ENCODE results near the gene PPARA. TPM values are rescaled to one million over a fixed set of nuclear protein-coding genes. Genes with fewer than 3 reads are reported as not detected.

PPARA gene
- total and polyA plus RNA-seq, 7 donors: 11.0 to 55.8 (median 37.3) TPM

DNA sequence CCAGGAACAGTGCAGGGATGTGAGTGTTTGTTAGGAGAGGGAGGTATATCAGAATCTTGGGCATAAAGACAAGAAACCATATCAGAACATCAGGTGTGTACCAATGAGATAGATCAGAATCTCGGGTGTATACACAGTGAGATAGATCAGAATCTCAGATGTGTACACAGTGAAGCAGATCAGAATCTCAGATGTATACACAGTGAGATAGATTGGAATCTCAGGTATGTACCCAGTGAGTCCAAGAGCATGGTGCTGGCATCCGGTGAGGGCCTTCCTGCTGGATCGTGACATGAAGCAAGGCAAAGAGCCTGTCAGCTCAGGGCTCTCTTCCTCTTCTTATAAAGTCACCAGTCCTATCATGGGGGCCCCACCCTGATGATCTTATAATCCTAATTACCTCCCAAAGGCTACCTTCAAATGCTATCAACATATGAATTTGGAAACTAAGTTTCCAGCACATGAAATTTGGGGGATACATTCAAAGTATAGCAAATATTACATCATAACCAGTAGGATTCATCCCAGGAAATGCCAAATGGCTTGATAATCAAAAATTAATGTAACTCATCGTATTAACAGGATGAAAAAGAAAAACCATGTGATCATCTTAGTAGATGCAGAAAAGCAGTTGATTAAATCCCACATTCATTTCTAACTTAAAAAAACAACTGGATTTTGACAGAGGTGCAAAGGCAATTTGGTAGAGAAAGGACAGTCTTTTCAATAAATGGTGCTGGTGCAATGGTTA lies 28.6 kb downstream of the PPARA start:
- Histone ChIP-seq H3K27ac (no peak overlapping the region), H3K9me3 (peaks cover 7% of the 10 kb centered on the region), H3K27me3 (ENCODE audit: insufficient read depth in 3 of 3, low read length in 2 of 3) (no peaks in the 10 kb centered on the region), H3K36me3 (ENCODE audit: insufficient read depth in 1 of 2, low read depth in 1 of 2) (peaks cover 9 to 39% of the 10 kb centered on the region in 2 donors), H3K4me1 (no peaks in the 10 kb centered on the region), H3K4me3 (no peak overlapping the region)
- intact Hi-C loops (cut with DNase I): no loop called here
- ATAC-seq: no peak
- DNase-seq: no peak
- TF ChIP-seq, protein P1, sequence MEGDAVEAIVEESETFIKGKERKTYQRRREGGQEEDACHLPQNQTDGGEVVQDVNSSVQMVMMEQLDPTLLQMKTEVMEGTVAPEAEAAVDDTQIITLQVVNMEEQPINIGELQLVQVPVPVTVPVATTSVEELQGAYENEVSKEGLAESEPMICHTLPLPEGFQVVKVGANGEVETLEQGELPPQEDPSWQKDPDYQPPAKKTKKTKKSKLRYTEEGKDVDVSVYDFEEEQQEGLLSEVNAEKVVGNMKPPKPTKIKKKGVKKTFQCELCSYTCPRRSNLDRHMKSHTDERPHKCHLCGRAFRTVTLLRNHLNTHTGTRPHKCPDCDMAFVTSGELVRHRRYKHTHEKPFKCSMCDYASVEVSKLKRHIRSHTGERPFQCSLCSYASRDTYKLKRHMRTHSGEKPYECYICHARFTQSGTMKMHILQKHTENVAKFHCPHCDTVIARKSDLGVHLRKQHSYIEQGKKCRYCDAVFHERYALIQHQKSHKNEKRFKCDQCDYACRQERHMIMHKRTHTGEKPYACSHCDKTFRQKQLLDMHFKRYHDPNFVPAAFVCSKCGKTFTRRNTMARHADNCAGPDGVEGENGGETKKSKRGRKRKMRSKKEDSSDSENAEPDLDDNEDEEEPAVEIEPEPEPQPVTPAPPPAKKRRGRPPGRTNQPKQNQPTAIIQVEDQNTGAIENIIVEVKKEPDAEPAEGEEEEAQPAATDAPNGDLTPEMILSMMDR (IDR thresholded peaks at IDR 0.05): no peak
- 78 to 94% (median 81%) methylated on average over 4 of the region's 4 CpGs for WGBS, 3 donors

DNA sequence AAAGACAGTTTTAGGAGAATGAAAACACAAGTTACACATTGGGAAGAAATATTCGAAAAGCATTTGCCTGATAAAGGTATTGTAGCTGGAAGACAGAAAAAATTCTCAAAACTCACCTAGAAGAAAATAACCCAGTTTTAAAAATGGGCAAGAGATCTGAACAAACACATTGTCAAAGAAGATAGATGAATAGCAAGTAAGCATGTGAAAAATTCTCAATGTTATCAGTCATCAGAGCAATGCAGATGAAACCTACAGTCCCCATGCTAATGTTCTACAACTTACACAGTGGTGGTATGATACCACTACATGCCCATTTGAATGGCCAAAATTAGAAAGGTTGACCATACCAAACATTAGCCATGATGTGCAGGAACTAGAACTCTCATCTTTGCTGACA lies 29.4 kb downstream of the PPARA start:
- Histone ChIP-seq H3K4me3 (no peak overlapping the region), H3K4me1 (no peaks in the 10 kb centered on the region), H3K27ac (no peak overlapping the region), H3K9me3 (peaks cover 7% of the 10 kb centered on the region), H3K36me3 (ENCODE audit: insufficient read depth in 1 of 2, low read depth in 1 of 2) (peaks cover 11 to 44% of the 10 kb centered on the region in 2 donors), H3K27me3 (ENCODE audit: insufficient read depth in 3 of 3, low read length in 2 of 3) (no peaks in the 10 kb centered on the region)
- DNase-seq (no peak), ATAC-seq (no peak)
- TF ChIP-seq, protein P1 (IDR thresholded peaks at IDR 0.05): no peak
- intact Hi-C loops (cut with DNase I): no loop called here
- 98 to 100% (median 98%) methylated on average over 1 of the region's 1 CpG for WGBS, 3 donors

DNA sequence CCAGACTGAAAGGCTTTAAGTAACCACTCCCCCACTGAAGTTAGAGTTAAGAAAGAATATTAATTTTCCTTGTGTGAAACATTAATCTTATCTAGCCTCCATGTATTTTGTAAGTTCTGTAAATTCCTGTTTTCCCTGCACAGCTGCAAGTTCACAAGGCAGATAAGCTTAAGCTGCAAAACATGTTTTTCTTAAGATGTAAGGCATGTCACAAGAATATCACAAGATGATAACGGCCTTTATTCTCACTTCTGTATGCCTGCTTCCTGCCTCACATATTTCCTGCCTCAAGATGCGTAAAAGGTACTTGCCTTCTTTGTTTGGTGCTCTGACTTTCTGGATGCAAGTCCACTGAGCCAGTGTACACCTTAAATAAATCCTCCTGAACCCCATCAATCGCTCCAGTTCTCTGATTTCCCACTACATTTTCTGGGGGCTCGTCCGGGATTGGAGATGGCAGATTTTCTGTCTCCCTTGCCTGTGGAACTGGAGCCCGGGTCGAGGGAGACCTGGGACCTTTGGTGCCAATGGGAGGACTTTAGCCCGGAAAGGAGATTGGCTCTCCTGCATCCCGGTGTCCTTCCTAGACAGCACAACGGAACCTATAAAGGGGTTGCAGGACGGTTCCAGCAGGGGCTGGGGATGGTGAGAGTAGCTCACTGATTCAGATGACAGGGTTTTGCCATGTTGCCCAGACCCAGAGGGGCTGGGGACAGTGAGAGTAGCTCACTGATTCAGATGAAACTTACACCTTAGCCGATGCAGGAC lies 30.2 kb downstream of the PPARA start:
- TF ChIP-seq, protein P1 (IDR thresholded peaks at IDR 0.05): no peak
- intact Hi-C loops (cut with DNase I): no loop called here
- 96 to 98% (median 98%) methylated on average over 12 of the region's 12 CpGs for WGBS, 3 donors

DNA sequence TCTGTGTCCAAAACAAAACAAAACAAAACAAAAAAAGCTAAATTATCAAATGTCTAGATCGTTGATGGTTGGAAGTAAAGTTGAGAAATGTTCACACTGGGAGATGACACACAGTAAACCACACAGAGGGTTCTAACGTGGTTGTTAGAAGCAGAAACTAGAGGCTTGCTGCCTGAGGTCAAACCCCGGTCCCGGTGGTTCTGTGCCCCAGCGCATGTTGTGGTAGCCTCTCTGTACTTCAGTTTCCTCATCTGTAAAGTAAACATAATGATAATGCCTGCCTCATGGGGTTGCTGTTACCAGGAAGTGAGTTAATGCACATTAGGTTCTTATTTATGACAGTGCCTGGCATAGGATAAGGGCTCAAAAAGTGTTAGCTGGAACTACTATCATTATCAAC lies 33.4 kb downstream of the PPARA start:
- no peak overlapping the region for H3K27ac ChIP-seq
- ATAC-seq (no peak), DNase-seq (no peak)
- peaks cover 11 to 35% of the 10 kb centered on the region in 2 donors for H3K36me3 ChIP-seq (ENCODE audit: insufficient read depth in 1 of 2, low read depth in 1 of 2)
- 86 to 95% (median 87%) methylated on average over 5 of the region's 5 CpGs for WGBS, 3 donors
- peaks cover 7% of the 10 kb centered on the region for H3K9me3 ChIP-seq
- no peaks in the 10 kb centered on the region for H3K27me3 ChIP-seq (ENCODE audit: insufficient read depth in 3 of 3, low read length in 2 of 3)
- TF ChIP-seq, protein P1 (IDR thresholded peaks at IDR 0.05): no peak
- H3K4me1 ChIP-seq: no peaks in the 10 kb centered on the region
- H3K4me3 ChIP-seq: no peak overlapping the region
- intact Hi-C loops (cut with DNase I): no loop called here

More for the DNA sequence above, 30.2 kb downstream of the PPARA start:
- no peak for ATAC-seq
- no peak overlapping the region for H3K4me3 ChIP-seq
- DNase-seq: no peak
- H3K9me3 ChIP-seq: peaks cover 7% of the 10 kb centered on the region
- no peaks in the 10 kb centered on the region for H3K4me1 ChIP-seq
- no peak overlapping the region for H3K27ac ChIP-seq
- no peaks in the 10 kb centered on the region for H3K27me3 ChIP-seq (ENCODE audit: insufficient read depth in 3 of 3, low read length in 2 of 3)
- peaks cover 11 to 44% of the 10 kb centered on the region in 2 donors for H3K36me3 ChIP-seq (ENCODE audit: insufficient read depth in 1 of 2, low read depth in 1 of 2)

All from psoas muscle (tissue), 8 donors.